Neural cell (in vitro differentiated cells): Measurements from ENCODE around the gene MICAL2.

Experiments used
- CTCF ChIP-seq: fragments of 450-650 bp; IDR thresholded peaks from 2 replicates; pipeline ENCODE4 v1.5.1; 2014; ENCODE audit warnings: antibody characterized with exemption, mild to moderate bottlenecking, moderate library complexity; ENCODE audit not compliant: poor library complexity, severe bottlenecking
- EP300 ChIP-seq: fragments of 450-650 bp; conservative IDR thresholded peaks from 2 replicates; pipeline ENCODE4 v1.6.1; 2014; ENCODE audit warnings: antibody characterized with exemption, mild to moderate bottlenecking, moderate library complexity; ENCODE audit not compliant: poor library complexity, severe bottlenecking
- EZH2 ChIP-seq: fragments of 200-600, 300-800 bp; shearing (Covaris generic), sonication (generic); IDR thresholded peaks from 2 replicates; pipeline ENCODE4 v1.6.1; 2014; ENCODE audit warnings: antibody characterized with exemption, low read length, borderline replicate concordance, mild to moderate bottlenecking; ENCODE audit not compliant: insufficient read depth, poor library complexity, severe bottlenecking

GRCh38 chr11:12215181-12215593, 104.8 kb downstream of the MICAL2 start:
- TF ChIP-seq CTCF (no peak), EZH2 (no peak), EP300 (peak; percentile 40)
